OCI-LY7 (cell line): ENCODE measurements around the gene CENPU.

Experiments used
- CTCF ChIP-seq: fragments of 200-600 bp; sonication (generic); conservative IDR thresholded peaks from 2 replicates; pipeline ENCODE4 v1.5.1; 2014; ENCODE audit warnings: mild to moderate bottlenecking, antibody characterized with exemption, low read length, moderate library complexity, mixed read lengths
- EZH2phosphoT487 ChIP-seq: fragments of 200-600 bp; sonication (generic); IDR thresholded peaks from 2 replicates; pipeline ENCODE4 v1.6.1; 2018; ENCODE audit warnings: low read depth, borderline replicate concordance, mild to moderate bottlenecking, mixed run types, antibody characterized with exemption, low read length, moderate library complexity, mixed read lengths

DNA sequence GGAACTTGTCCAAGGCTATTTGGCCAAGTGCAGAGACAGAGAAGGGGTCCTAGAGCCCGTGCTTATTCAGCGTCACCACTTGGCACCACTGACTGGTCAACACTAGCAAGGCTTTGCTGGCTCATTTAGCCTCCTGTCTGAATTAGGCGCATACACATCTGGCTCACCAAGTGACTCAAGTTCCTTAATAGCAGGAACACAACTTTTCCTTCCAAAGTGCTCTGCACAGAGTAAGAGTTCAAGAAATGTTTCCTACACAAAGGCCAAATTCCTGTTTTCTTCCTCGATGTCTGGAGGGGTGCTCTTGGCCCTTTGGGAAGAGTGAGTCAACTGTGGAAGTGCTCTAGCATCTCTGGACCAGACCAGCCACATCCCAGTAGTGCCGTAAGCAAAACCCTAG is 26.8 kb upstream of the CENPU start:
- no peak for TF ChIP-seq CTCF
- no peak for TF ChIP-seq EZH2phosphoT487
